Activated naive CD8-positive, alpha-beta T cell (primary cell): ENCODE results near the gene TTC7B.

Experiments
- H3K27ac Mint-ChIP-seq: one replicate; pipeline ENCODE4 v1.8.0; 2021; ENCODE audit warnings: mixed read lengths
- H3K27me3 Mint-ChIP-seq: one replicate; pipeline ENCODE4 v1.8.0; 2021; ENCODE audit warnings: mixed read lengths
- H3K36me3 Mint-ChIP-seq: one replicate; pipeline ENCODE4 v1.8.0; 2021; ENCODE audit warnings: mixed read lengths
- H3K4me1 Mint-ChIP-seq: one replicate; pipeline ENCODE4 v1.8.0; 2021; ENCODE audit warnings: low read depth, mixed read lengths
- H3K4me3 Mint-ChIP-seq: one replicate; pipeline ENCODE4 v1.8.0; 2021; ENCODE audit warnings: mild to moderate bottlenecking, mixed read lengths
- H3K9me3 Mint-ChIP-seq: one replicate; pipeline ENCODE4 v1.8.0; 2021; ENCODE audit warnings: low read depth, mixed read lengths

The TTC7B gene

GRCh38 chr14:90579816-90580215 is 236.4 kb downstream of the TTC7B start:
- Mint-ChIP-seq H3K4me3 (no peak overlapping the region), H3K27ac (no peak overlapping the region), H3K36me3 (no peaks in the 10 kb centered on the region), H3K9me3 (no peaks in the 10 kb centered on the region), H3K27me3 (no peaks in the 10 kb centered on the region), H3K4me1 (no peaks in the 10 kb centered on the region)

GRCh38 chr14:90579088-90579487 is 237.1 kb downstream of the TTC7B start:
- H3K9me3 Mint-ChIP-seq, result no peaks in the 10 kb centered on the region
- H3K36me3 Mint-ChIP-seq, result no peaks in the 10 kb centered on the region
- H3K4me1 Mint-ChIP-seq, result no peaks in the 10 kb centered on the region
- H3K27me3 Mint-ChIP-seq, result no peaks in the 10 kb centered on the region
- H3K27ac Mint-ChIP-seq, result no peak overlapping the region
- no peak overlapping the region for H3K4me3 Mint-ChIP-seq

GRCh38 chr14:90578283-90578985 is 237.8 kb downstream of the TTC7B start:
- Mint-ChIP-seq H3K27ac (no peak overlapping the region), H3K4me3 (no peak overlapping the region)

GRCh38 chr14:90577661-90578282 is 238.5 kb downstream of the TTC7B start:
- Mint-ChIP-seq H3K4me3 (no peak overlapping the region), H3K27me3 (no peaks in the 10 kb centered on the region), H3K36me3 (no peaks in the 10 kb centered on the region), H3K9me3 (no peaks in the 10 kb centered on the region), H3K27ac (no peak overlapping the region), H3K4me1 (no peaks in the 10 kb centered on the region)

More at GRCh38 chr14:90578283-90578985, 237.8 kb downstream of the TTC7B start:
- H3K9me3 Mint-ChIP-seq, result no peaks in the 10 kb centered on the region
- H3K27me3 Mint-ChIP-seq, result no peaks in the 10 kb centered on the region
- no peaks in the 10 kb centered on the region for H3K36me3 Mint-ChIP-seq
- H3K4me1 Mint-ChIP-seq, result no peaks in the 10 kb centered on the region

GRCh38 chr14:90576981-90577660 is 239.1 kb downstream of the TTC7B start:
- H3K36me3 Mint-ChIP-seq, result no peaks in the 10 kb centered on the region
- no peaks in the 10 kb centered on the region for H3K4me1 Mint-ChIP-seq
- no peaks in the 10 kb centered on the region for H3K9me3 Mint-ChIP-seq
- H3K4me3 Mint-ChIP-seq, result no peak overlapping the region
- no peak overlapping the region for H3K27ac Mint-ChIP-seq
- no peaks in the 10 kb centered on the region for H3K27me3 Mint-ChIP-seq

GRCh38 chr14:90576581-90576980 is 239.6 kb downstream of the TTC7B start:
- H3K9me3 Mint-ChIP-seq, result no peaks in the 10 kb centered on the region
- H3K4me1 Mint-ChIP-seq, result no peaks in the 10 kb centered on the region
- no peak overlapping the region for H3K27ac Mint-ChIP-seq
- no peak overlapping the region for H3K4me3 Mint-ChIP-seq
- no peaks in the 10 kb centered on the region for H3K27me3 Mint-ChIP-seq
- no peaks in the 10 kb centered on the region for H3K36me3 Mint-ChIP-seq

- Mint-ChIP-seq H3K4me3 (no peak overlapping the region), H3K4me1 (no peaks in the 10 kb centered on the region), H3K27me3 (no peaks in the 10 kb centered on the region), H3K36me3 (no peaks in the 10 kb centered on the region), H3K27ac (no peak overlapping the region), H3K9me3 (no peaks in the 10 kb centered on the region)
Measured at GRCh38 chr14:90575781-90576180, 240.4 kb downstream of the TTC7B start.

GRCh38 chr14:90575336-90575735 is 240.9 kb downstream of the TTC7B start:
- Mint-ChIP-seq H3K27ac (no peak overlapping the region), H3K4me3 (no peak overlapping the region), H3K9me3 (no peaks in the 10 kb centered on the region)

GRCh38 chr14:90574188-90575131 is 241.8 kb downstream of the TTC7B start:
- Mint-ChIP-seq H3K36me3 (no peaks in the 10 kb centered on the region), H3K27ac (no peak overlapping the region), H3K27me3 (no peaks in the 10 kb centered on the region), H3K4me1 (no peaks in the 10 kb centered on the region), H3K9me3 (no peaks in the 10 kb centered on the region), H3K4me3 (no peak overlapping the region)

More at GRCh38 chr14:90575336-90575735, 240.9 kb downstream of the TTC7B start:
- no peaks in the 10 kb centered on the region for H3K36me3 Mint-ChIP-seq
- H3K27me3 Mint-ChIP-seq, result no peaks in the 10 kb centered on the region
- H3K4me1 Mint-ChIP-seq, result no peaks in the 10 kb centered on the region

GRCh38 chr14:90573385-90574105 is 242.7 kb downstream of the TTC7B start:
- Mint-ChIP-seq H3K4me3 (no peak overlapping the region), H3K27me3 (no peaks in the 10 kb centered on the region), H3K27ac (no peak overlapping the region), H3K9me3 (no peaks in the 10 kb centered on the region), H3K4me1 (no peaks in the 10 kb centered on the region), H3K36me3 (no peaks in the 10 kb centered on the region)

GRCh38 chr14:90572441-90573150 is 243.6 kb downstream of the TTC7B start:
- H3K27me3 Mint-ChIP-seq, result no peaks in the 10 kb centered on the region
- no peak overlapping the region for H3K4me3 Mint-ChIP-seq
- no peaks in the 10 kb centered on the region for H3K9me3 Mint-ChIP-seq
- H3K27ac Mint-ChIP-seq, result no peak overlapping the region
- H3K36me3 Mint-ChIP-seq, result no peaks in the 10 kb centered on the region
- H3K4me1 Mint-ChIP-seq, result no peaks in the 10 kb centered on the region

GRCh38 chr14:90571149-90571947 is 244.9 kb downstream of the TTC7B start:
- Mint-ChIP-seq H3K4me3 (no peak overlapping the region), H3K27ac (no peak overlapping the region), H3K36me3 (no peaks in the 10 kb centered on the region), H3K27me3 (no peaks in the 10 kb centered on the region), H3K4me1 (no peaks in the 10 kb centered on the region), H3K9me3 (no peaks in the 10 kb centered on the region)

GRCh38 chr14:90570461-90570860 is 245.8 kb downstream of the TTC7B start:
- no peaks in the 10 kb centered on the region for H3K36me3 Mint-ChIP-seq
- H3K27me3 Mint-ChIP-seq, result no peaks in the 10 kb centered on the region
- no peaks in the 10 kb centered on the region for H3K9me3 Mint-ChIP-seq
- no peaks in the 10 kb centered on the region for H3K4me1 Mint-ChIP-seq
- H3K27ac Mint-ChIP-seq, result no peak overlapping the region
- no peak overlapping the region for H3K4me3 Mint-ChIP-seq
